H1 (cell line): ENCODE results near the gene C2orf72. TPM values are rescaled to one million over a fixed set of nuclear protein-coding genes. Genes with fewer than 3 reads are reported as not detected.

ENCODE experiments used
- CTCF ChIA-PET: fragments of 300-600 bp; sonication (Branson Sonifier 250); formaldehyde crosslinking; loops from one replicate; lab custom pipeline; 2021; ENCODE audit not compliant: partially characterized antibody; lab: Charles Lee
- POLR2A ChIA-PET: fragments of 300-600 bp; sonication (Branson Sonifier 250); formaldehyde crosslinking; loops from one replicate; lab custom pipeline; 2021; ENCODE audit warnings: inconsistent platforms; ENCODE audit not compliant: partially characterized antibody; lab: Charles Lee
- DNase-seq, 2 experiments: peaks; one replicate each; pipeline versions ENCODE4 v3.0.0 to v3.0.0-alpha.2; 2010 to 2022; ENCODE audit warnings: low spot score in 2 of 2, low read depth in 1 of 2, mixed read lengths in 1 of 2
- FAIRE-seq: peaks from 2 replicates; lab custom pipeline; 2011; peaks lifted over from hg19 to GRCh38; lab: Jason Lieb, UNC
- H2AFZ ChIP-seq: 2 replicates; pipeline ENCODE4 v1.8.1; 2012; ENCODE audit warnings: low read length, inconsistent platforms
- H2AK5ac ChIP-seq: 2 replicates; pipeline ENCODE4 v1.6.1; 2013; ENCODE audit warnings: low read depth, low read length
- H2BK120ac ChIP-seq: replicated peaks from 2 replicates; pipeline ENCODE3; 2013; ENCODE audit warnings: low read depth, low read length, inconsistent platforms
- H2BK12ac ChIP-seq: 2 replicates; pipeline ENCODE4 v1.6.1; 2013; ENCODE audit warnings: low read depth, low read length
- H2BK15ac ChIP-seq: 2 replicates; pipeline ENCODE4 v1.6.1; 2013; ENCODE audit warnings: low read length
- H2BK20ac ChIP-seq: 2 replicates; pipeline ENCODE4 v1.6.1; 2013; ENCODE audit warnings: low read length
- H2BK5ac ChIP-seq: 2 replicates; pipeline ENCODE4 v1.6.1; 2013; ENCODE audit warnings: low read depth, low read length
- H3K14ac ChIP-seq: 2 replicates; pipeline ENCODE4 v1.6.1; 2013; ENCODE audit warnings: inconsistent platforms; ENCODE audit not compliant: insufficient read length
- H3K18ac ChIP-seq: 2 replicates; pipeline ENCODE4 v1.6.1; 2013; ENCODE audit warnings: low read length; ENCODE audit errors: extremely low read depth
- H3K23ac ChIP-seq: 2 replicates; pipeline ENCODE4 v1.6.1; 2013; ENCODE audit warnings: inconsistent platforms; ENCODE audit not compliant: insufficient read length
- H3K23me2 ChIP-seq: 2 replicates; pipeline ENCODE4 v1.6.1; 2013; ENCODE audit warnings: low read depth, low read length
- H3K27ac ChIP-seq: 2 replicates; pipeline ENCODE4 v1.6.1; 2011; ENCODE audit warnings: low read depth, low read length, inconsistent platforms
- H3K27me3 ChIP-seq, 4 experiments: replicated peaks in 1 of 4; 1 replicate in 1 of 4; 2 replicates in 3 of 4; pipeline versions ENCODE4 v1.6.1 to v1.8.1; 2011 to 2013; ENCODE audit warnings: low read length in 3 of 4, mild to moderate bottlenecking in 3 of 4, inconsistent platforms in 2 of 4, mixed read lengths in 2 of 4, moderate library complexity in 1 of 4; ENCODE audit not compliant: control insufficient read depth in 3 of 4, insufficient read depth in 3 of 4; ENCODE audit errors: extremely low read depth in 1 of 4
- H3K36me3 ChIP-seq, 4 experiments: 2 replicates each; pipeline versions ENCODE4 v1.6.1 to v1.8.1; 2011 to 2013; ENCODE audit warnings: mild to moderate bottlenecking in 4 of 4, low read length in 3 of 4, moderate library complexity in 2 of 4, control low read depth in 1 of 4, inconsistent platforms in 1 of 4; ENCODE audit not compliant: insufficient read depth in 4 of 4, control insufficient read depth in 2 of 4
- H3K4ac ChIP-seq: replicated peaks from 2 replicates; pipeline ENCODE3; 2013; ENCODE audit warnings: low read length, low read depth, mixed read lengths, inconsistent platforms; ENCODE audit not compliant: insufficient read length
- H3K4me1 ChIP-seq, 4 experiments: replicated peaks in 1 of 4; 1 replicate in 1 of 4; 2 replicates in 3 of 4; pipeline versions ENCODE4 v1.6.1 to v1.8.1; 2011 to 2013; ENCODE audit warnings: low read length in 3 of 4, inconsistent platforms in 2 of 4, mixed read lengths in 1 of 4; ENCODE audit not compliant: insufficient read depth in 4 of 4, control insufficient read depth in 3 of 4
- H3K4me2 ChIP-seq, 2 experiments: 2 replicates each; pipeline versions ENCODE4 v1.6.1 to v1.8.1; 2011 to 2013; ENCODE audit warnings: low read depth in 2 of 2, low read length in 2 of 2, control low read depth in 1 of 2, inconsistent platforms in 1 of 2, mild to moderate bottlenecking in 1 of 2; ENCODE audit not compliant: insufficient read depth in 1 of 2
- H3K4me3 ChIP-seq, 4 experiments: fragments of 200-600, 300-600 bp in 1 of 4; sonication (generic), shearing (Covaris generic), sonication (Bioruptor Twin) in 1 of 4; 2 replicates each; pipeline versions ENCODE4 v1.5.1 to v1.8.1; 2011 to 2016; ENCODE audit warnings: low read length in 4 of 4, low read depth in 3 of 4, control low read depth in 2 of 4, inconsistent platforms in 2 of 4, mild to moderate bottlenecking in 2 of 4, mixed read lengths in 1 of 4, moderate library complexity in 1 of 4; ENCODE audit not compliant: insufficient read depth in 2 of 4; ENCODE audit errors: extremely low read depth in 1 of 4
- H3K56ac ChIP-seq: replicated peaks from 2 replicates; pipeline ENCODE3; 2013; ENCODE audit warnings: low read depth, mild to moderate bottlenecking, mixed read lengths, low read length, inconsistent platforms; ENCODE audit not compliant: insufficient read length
- H3K79me1 ChIP-seq: 2 replicates; pipeline ENCODE4 v1.6.1; 2013; ENCODE audit warnings: low read depth, low read length, control low read depth
- H3K79me2 ChIP-seq, 2 experiments: 2 replicates each; pipeline versions ENCODE4 v1.6.1 to v1.8.1; 2012 to 2013; ENCODE audit warnings: low read length in 2 of 2, mild to moderate bottlenecking in 2 of 2, inconsistent platforms in 1 of 2; ENCODE audit not compliant: insufficient read depth in 2 of 2, control insufficient read depth in 1 of 2
- H3K9ac ChIP-seq, 4 experiments: replicated peaks in 1 of 4; 1 replicate in 1 of 4; 2 replicates in 3 of 4; pipeline versions ENCODE4 v1.6.1 to v1.8.1; 2011 to 2013; ENCODE audit warnings: low read depth in 3 of 4, low read length in 3 of 4, control low read depth in 2 of 4, mild to moderate bottlenecking in 2 of 4, moderate library complexity in 2 of 4, inconsistent platforms in 1 of 4; ENCODE audit errors: extremely low read depth in 1 of 4
- H3K9me3 ChIP-seq, 2 experiments: 2 replicates each; pipeline versions ENCODE4 v1.6.1 to v1.8.1; 2012 to 2013; ENCODE audit warnings: mild to moderate bottlenecking in 2 of 2, moderate library complexity in 2 of 2, control low read depth in 1 of 2, inconsistent platforms in 1 of 2, low read depth in 1 of 2, low read length in 1 of 2, mixed read lengths in 1 of 2; ENCODE audit not compliant: insufficient read depth in 2 of 2
- H4K20me1 ChIP-seq, 2 experiments: replicated peaks in 1 of 2; 2 replicates each; pipeline versions ENCODE3 to v1.8.1; 2011 to 2013; ENCODE audit warnings: inconsistent platforms in 2 of 2, low read length in 2 of 2, mild to moderate bottlenecking in 1 of 2; ENCODE audit not compliant: insufficient read depth in 2 of 2, control insufficient read depth in 1 of 2
- H4K5ac ChIP-seq: 2 replicates; pipeline ENCODE4 v1.6.1; 2013; ENCODE audit warnings: low read length, low read depth, mixed read lengths, inconsistent platforms; ENCODE audit not compliant: insufficient read length
- H4K8ac ChIP-seq: 2 replicates; pipeline ENCODE4 v1.8.0; 2013; ENCODE audit warnings: mild to moderate bottlenecking, moderate library complexity, low read length, inconsistent platforms; ENCODE audit not compliant: insufficient read depth; ENCODE audit errors: extremely low read depth
- H4K91ac ChIP-seq: replicated peaks from 2 replicates; pipeline ENCODE3; 2013; ENCODE audit warnings: low read length, mixed read lengths, inconsistent platforms; ENCODE audit not compliant: insufficient read length
- CREB1 ChIP-seq: IDR thresholded peaks from 2 replicates; pipeline ENCODE4 v1.6.1; 2012; ENCODE audit warnings: inconsistent platforms
- EGR1 ChIP-seq: IDR thresholded peaks from 2 replicates; pipeline ENCODE4 v1.6.1; 2011; ENCODE audit warnings: low read depth, low read length, borderline replicate concordance
- MAFK ChIP-seq: IDR thresholded peaks from 2 replicates; pipeline ENCODE4 v1.6.1; 2012; ENCODE audit warnings: low read depth, mild to moderate bottlenecking, improper control_type of control experiment, low read length
- SP4 ChIP-seq: IDR thresholded peaks from 2 replicates; pipeline ENCODE4 v1.6.1; 2012; ENCODE audit warnings: low read length, inconsistent platforms
- YY1 ChIP-seq: IDR thresholded peaks from 2 replicates; pipeline ENCODE4 v1.6.1; 2011; ENCODE audit warnings: low read depth, mild to moderate bottlenecking, low read length
- WGBS, 2 experiments: shearing (Covaris generic) in 1 of 2; methylation state at CpG; one replicate each; pipeline versions ENCODE4 v1.1.6 to v1.1.7; 2013 to 2015; ENCODE audit warnings: low lambda C conversion rate in 2 of 2, mixed read lengths in 2 of 2, inconsistent platforms in 1 of 2, low coverage in 1 of 2, missing lambda C conversion rate in 1 of 2; ENCODE audit not compliant: insufficient replicate concordance in 2 of 2, insufficient coverage in 1 of 2, insufficient read length in 1 of 2; ENCODE audit errors: extremely low coverage in 1 of 2, missing lambda C conversion rate in 1 of 2; 5-methylcytosine and 5-hydroxymethylcytosine counted together
- polyA plus RNA-seq, 7 experiments: library from polyadenylated mRNA; depleted of rRNA in 3 of 7; stranded (reverse) in 5 of 7; unstranded in 2 of 7; fragments of >200 nt in 5 of 7; fragments of 200-250 nt in 2 of 7; gene quantifications; 1 replicate in 5 of 7; 2 replicates in 1 of 7; 4 replicates in 1 of 7; pipeline versions ENCODE4 v1.2.1 to v1.2.3, GENCODE V29; 2011 to 2013; ENCODE audit warnings: missing spikeins in 2 of 7, mixed read lengths in 2 of 7
- total RNA-seq: library from RNA; stranded (reverse); fragmentation: NEBNext Ultra II Directional; extraction: Animal tissue kit (Norgen Biotek cat#: 25700); gene quantifications from 2 replicates; pipeline ENCODE4 v1.2.1, GENCODE V29; 2021
- TF ChIP-seq, protein P1 (sequence below): IDR thresholded peaks from 2 replicates; pipeline ENCODE4 v1.6.1; 2011; ENCODE audit warnings: low read length, improper control_type of control experiment

The C2orf72 gene
- total and polyA plus RNA-seq, 2 of the 8 experiments (the other 6 are each of a cell fraction or from before 2014, with no cell fraction given), result 1.1 to 1.7 TPM

- no peaks in the 10 kb centered on the region for H4K20me1 ChIP-seq
- H2AK5ac ChIP-seq, result no peak overlapping the region
- no peak overlapping the region for H2AFZ ChIP-seq
- H2BK5ac ChIP-seq, result no peak overlapping the region
- H3K9ac ChIP-seq, result no peak overlapping the region
- CTCF ChIA-PET, result interaction anchor here (0.8 to 1.5 kb wide), 4 partner anchors 9 to 316 kb away, joined by 3 to 5 read pairs (median 3); no protein-coding TSS in a partner anchor
- H3K4me1 ChIP-seq, result no peaks in the 10 kb centered on the region
- H3K27me3 ChIP-seq, result no peaks in the 10 kb centered on the region
- H3K36me3 ChIP-seq, result peaks cover 0 to 49% (median 10%) of the 10 kb centered on the region in 4 experiments; a peak in 5 of 8 replicates
- POLR2A ChIA-PET, result interaction anchor here (0.7 to 0.8 kb wide), 2 partner anchors 110 to 260 kb away, joined by 3 read pairs; no protein-coding TSS in a partner anchor
- H2BK120ac ChIP-seq, result no peak overlapping the region
- no peak overlapping the region for H3K4ac ChIP-seq
- H3K79me2 ChIP-seq, result peaks cover 0 to 2% of the 10 kb centered on the region in 2 experiments; a peak in 1 of 4 replicates
- H2BK20ac ChIP-seq, result no peak overlapping the region
- H2BK12ac ChIP-seq, result no peak overlapping the region
- H4K91ac ChIP-seq, result no peak overlapping the region
- H3K56ac ChIP-seq, result no peak overlapping the region
- H3K18ac ChIP-seq, result no peak overlapping the region
- no peak overlapping the region for H3K23ac ChIP-seq
- H3K4me2 ChIP-seq, result no peak overlapping the region
- FAIRE-seq, result no peak
- H3K9me3 ChIP-seq, result peaks cover 14 to 22% of the 10 kb centered on the region in 2 experiments
- WGBS, 2 experiments, result 92% methylated on average over 4 of the region's 4 CpGs; no CpG with 5 or more reads in 1 of the 2 experiments
- H4K5ac ChIP-seq, result no peak overlapping the region
- H3K23me2 ChIP-seq, result no peaks in the 10 kb centered on the region
- H3K27ac ChIP-seq, result no peak overlapping the region
- no peak overlapping the region for H3K14ac ChIP-seq
- DNase-seq, result no peak
- H3K79me1 ChIP-seq, result no peaks in the 10 kb centered on the region
- no peak overlapping the region for H2BK15ac ChIP-seq
- H4K8ac ChIP-seq, result no peak overlapping the region
- no peak overlapping the region for H3K4me3 ChIP-seq
- TF ChIP-seq MAFK (no peak), YY1 (no peak), SP4 (no peak), CREB1 (no peak), EGR1 (no peak)
- TF ChIP-seq, protein P1, sequence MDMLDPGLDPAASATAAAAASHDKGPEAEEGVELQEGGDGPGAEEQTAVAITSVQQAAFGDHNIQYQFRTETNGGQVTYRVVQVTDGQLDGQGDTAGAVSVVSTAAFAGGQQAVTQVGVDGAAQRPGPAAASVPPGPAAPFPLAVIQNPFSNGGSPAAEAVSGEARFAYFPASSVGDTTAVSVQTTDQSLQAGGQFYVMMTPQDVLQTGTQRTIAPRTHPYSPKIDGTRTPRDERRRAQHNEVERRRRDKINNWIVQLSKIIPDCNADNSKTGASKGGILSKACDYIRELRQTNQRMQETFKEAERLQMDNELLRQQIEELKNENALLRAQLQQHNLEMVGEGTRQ, result no peak
These were observed 57.5 kb downstream of the C2orf72 start for GRCh38 chr2:231094736-231095346.
